GM19035 (cell line): ENCODE measurements around the gene DNM3.

ENCODE experiments used
- ATAC-seq: cut with Tn5 transposase; IDR thresholded peaks from one replicate; pipeline ENCODE4 v1.9.1; 2021; ENCODE audit not compliant: unreplicated experiment

Gene DNM3

DNA sequence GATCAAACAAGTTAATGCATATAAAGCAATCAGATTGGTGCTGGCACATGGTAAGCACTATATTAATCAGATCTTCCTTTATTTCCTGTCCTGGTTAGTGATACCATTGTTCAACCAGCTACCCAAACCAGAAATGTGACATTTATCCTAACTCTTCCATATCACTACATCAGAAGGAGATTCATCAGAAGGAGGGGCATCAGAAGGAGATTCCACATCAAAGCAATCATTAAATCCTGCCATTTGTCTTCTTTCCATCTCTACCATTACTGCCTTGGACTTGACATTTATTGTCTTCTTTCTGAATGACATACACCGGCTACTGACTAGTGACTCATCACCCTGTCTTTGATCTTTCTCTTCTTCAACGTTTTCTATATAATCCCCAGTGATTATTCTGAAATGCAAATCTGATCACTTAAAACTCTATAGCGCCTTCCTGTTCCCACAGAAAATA, 75.0 kb downstream of the DNM3 start:
- no peak for ATAC-seq

DNA sequence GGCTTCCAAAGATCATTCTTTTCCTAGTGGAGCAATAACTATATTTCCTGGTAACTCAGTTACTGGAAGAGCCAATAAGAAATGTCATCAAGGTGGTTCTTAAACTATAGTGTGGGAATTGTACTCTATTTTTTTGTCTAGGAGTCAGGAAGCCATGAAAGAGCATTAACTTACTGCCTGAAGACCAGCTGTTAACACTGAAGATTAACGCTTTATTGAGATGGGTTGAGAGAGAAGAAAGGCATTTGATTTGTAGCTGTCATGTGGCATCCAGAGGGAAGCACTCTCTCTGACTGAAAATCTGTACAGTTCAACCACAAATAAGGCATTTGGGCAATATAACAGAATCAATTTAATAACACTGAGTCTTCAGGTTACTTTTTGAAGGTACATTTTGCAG, 76.0 kb downstream of the DNM3 start:
- no peak for ATAC-seq

GRCh38 chr1:171919891-171920887, 78.9 kb downstream of the DNM3 start:
- ATAC-seq, result no peak

DNA sequence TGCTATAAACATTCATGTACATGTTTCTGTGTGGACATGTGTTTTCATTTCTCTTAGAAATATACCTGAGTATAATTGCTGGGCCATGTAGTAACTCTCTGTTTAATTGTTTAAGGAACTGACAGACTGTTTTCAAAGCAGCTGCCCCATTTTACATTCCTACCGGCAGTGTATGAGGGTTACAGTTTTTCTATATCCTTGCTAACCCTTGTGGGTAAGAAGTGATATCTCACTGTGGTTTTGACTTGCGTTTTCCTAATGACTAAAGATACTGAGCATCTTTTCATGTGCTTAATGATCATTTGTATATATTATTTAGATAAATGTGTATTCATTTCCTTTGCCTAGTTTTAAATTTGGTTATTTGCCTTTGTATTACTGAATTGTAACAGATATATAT, 81.7 kb downstream of the DNM3 start:
- no peak for ATAC-seq

DNA sequence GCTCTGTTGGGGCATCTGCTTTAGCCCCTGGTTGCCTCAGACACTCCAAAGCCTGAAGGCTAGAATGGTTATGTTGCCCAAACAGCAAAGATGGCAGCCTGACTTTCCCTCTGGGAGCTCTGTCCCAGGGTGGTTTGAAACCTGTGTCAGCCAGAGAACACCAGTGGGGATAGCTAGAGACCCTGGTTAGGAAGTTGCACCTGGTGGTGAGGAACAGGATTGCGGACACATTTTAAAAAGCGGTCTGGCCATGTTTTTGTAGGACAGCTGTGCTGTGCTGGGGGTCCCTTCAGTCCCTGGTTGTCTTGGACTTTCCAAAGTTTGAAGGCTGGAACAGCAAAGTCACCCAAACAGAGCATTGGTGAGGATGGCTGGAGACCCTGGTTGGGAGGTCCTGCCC, 87.8 kb downstream of the DNM3 start:
- no peak for ATAC-seq

DNA sequence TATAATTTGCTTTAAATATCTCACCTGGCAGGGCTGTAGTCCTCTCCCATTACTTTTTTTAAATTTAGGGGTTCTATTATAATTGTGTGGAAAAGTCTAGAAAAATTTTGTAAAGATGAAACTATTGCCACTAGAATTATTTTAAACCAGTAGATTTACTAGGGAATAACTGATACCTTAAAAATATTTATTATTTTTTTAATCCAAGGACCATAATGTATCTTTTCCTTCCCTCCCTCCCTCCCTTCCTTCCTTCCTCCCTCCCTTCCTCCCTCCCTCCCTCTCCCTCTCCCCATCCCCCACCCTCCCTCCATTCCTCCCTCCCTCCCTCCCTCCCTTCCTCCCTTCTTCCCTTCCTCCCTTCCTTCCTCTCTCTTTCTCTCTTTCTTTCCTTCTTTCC, 90.5 kb downstream of the DNM3 start:
- no peak for ATAC-seq

- no peak for ATAC-seq
These were observed 93.4 kb downstream of the DNM3 start for GRCh38 chr1:171934664-171935063.

DNA sequence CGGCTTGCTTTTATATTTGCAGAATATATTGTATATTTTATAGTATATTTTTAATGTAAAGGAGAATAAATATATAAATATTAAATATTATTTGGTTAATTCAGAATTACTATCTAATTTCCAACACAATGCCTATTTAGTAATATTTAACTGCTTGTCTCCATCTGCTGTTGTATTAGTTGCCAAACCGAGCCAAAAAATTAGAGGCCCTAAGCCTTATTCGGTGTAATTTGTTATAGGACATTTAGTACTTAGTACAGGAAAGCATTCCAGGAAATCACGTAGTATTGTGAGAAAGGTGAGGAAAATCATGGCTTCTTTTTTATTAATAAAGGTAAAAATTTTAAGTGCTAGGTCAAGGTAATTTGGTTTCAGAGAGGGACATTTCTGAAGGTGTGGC, 93.8 kb downstream of the DNM3 start:
- ATAC-seq, result no peak

DNA sequence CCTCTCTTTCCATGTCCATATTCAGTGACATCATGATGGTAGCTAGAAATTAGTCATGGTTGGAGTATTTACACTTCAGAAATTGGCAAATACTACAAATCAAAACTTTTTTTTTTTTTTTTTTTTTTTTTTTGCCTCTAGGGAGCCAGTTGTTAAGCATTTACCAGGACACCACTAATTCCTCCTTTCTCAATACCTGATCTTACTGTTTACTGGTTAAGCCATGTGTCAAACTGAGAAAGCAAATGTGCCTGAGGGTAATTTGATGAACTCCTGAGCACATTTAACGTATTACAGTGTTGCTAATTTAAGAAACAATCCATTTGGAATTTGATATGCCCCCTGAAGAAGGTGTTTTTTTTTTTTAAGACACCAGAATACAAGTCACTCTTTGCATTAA, 94.4 kb downstream of the DNM3 start:
- no peak for ATAC-seq

GRCh38 chr1:171937938-171938337, 96.6 kb downstream of the DNM3 start:
- no peak for ATAC-seq

DNA sequence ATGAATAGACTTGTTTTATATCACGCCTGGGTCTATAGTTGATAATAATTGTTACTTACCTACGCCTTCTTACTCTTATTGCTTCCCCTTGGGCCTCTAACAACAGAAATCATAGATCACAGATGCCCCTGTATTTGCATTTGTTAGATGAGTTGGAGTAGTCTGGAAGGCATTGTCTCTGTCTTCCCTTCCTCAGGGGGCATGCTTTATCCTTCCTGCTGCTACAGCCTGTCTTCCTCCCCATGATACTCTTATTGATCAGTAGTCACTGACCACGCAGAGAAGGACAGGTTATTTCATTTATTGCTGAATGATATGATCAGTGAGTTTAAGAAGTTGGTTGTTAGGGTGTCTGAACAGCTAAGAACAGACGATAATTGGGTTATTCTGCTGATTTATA, 98.4 kb downstream of the DNM3 start:
- no peak for ATAC-seq

DNA sequence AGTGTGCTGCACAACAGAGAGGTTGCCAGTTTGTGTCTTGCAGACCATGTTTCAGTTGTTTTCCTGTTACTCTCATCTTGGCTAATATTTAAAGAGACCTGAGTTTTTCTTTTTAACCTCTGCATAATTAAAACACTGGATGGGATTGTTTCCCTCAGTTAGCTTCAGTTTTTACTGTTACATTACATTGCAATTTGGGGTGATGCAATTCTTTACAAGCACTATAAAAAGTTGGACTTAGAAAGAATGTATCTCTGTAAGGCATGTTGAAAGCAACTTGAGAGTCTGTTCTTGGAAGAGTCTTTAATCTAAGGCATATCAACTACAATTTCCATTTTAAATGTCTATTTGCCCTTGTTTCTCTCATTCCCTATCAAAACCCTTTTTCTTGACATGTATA, 99.1 kb downstream of the DNM3 start:
- ATAC-seq, result no peak

DNA sequence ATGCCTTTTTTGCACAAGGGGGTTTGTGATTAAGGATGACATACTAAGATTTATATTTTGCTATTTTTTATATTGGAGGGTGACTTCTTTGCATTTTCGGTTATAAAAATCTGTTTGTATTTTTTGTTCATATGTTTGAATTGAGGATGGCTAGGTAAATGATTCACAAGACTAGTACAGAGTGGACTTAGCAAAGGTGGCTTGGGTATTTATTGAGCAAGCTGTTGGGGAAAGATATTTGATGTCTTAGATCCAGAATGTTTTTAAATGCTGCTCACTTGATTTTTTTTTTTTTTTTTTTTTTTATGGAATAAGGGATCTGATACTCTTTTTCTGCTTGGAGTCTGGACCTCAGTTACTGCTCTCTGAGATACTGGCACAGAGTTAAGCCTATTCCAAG, 100.6 kb downstream of the DNM3 start:
- no peak for ATAC-seq

GRCh38 chr1:171943973-171944561, 102.8 kb downstream of the DNM3 start:
- no peak for ATAC-seq

GRCh38 chr1:171948511-171948910, 107.2 kb downstream of the DNM3 start:
- ATAC-seq, result no peak

- no peak for ATAC-seq
These were observed 108.0 kb downstream of the DNM3 start for GRCh38 chr1:171949316-171949715.

DNA sequence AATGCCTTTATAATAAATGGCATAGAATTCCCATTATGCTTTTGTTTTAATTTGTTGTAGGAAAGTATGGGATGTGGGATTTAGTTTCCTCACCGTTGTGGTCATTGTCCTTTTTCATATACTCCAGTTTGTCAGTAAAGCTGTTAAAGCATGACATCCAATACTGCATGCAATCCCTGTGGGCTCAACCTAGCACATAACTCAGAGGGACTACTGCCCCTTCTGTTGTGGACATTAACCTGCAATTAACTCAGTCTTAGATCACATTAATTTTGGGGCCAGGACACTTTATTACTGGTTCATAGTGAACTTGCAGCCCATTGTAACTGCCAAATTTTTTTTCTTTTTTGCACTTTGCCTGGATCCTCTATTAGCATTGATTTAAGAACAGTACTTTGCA, 112.5 kb downstream of the DNM3 start:
- no peak for ATAC-seq

DNA sequence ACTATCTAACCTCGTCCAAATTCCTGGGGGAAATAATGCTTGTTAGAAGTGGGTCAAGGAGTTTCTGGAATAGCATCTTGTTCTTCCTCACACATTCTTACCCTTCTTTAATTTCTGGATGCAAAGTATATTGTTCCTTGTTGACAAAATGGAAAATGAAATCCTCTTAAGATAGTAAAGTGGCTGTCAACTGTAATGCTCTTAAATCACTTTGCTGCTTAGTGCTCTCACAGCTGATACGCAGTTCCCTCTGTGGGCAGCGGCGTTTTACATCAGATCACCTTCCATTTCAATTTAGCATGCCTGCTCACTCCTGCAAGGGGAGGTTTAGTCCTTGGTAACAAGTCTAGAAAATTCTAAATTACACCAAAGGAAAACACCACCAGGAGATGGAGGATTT, 113.1 kb downstream of the DNM3 start:
- no peak for ATAC-seq

DNA sequence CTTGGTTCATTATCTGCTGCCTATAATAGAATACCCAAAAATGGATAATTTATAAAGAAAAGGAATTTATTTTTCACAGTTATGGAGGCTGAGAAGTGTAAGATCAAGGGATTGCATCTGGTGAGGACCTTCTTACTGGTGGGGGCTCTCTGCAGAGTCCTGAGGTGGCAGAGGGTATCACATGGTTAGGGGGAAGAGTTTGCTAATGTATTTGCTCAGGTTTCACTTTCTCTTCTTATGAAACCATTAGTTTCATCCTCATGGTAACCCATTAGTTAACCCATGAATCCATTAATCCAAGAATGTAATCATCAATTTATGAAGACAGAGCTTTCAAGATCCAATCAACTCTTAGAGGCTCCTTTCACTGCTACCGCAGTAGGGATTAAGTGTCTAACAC, 120.6 kb downstream of the DNM3 start:
- ATAC-seq, result no peak

- ATAC-seq, result no peak
These were observed 122.5 kb downstream of the DNM3 start for GRCh38 chr1:171963762-171964161.

GRCh38 chr1:171965777-171966176, 124.5 kb downstream of the DNM3 start:
- no peak for ATAC-seq

GRCh38 chr1:171966426-171967220, 125.3 kb downstream of the DNM3 start:
- ATAC-seq, result no peak
